ENCODE measurements around the gene ITPR3. TPM values are rescaled to one million over a fixed set of nuclear protein-coding genes. Genes with fewer than 3 reads are reported as not detected.

ITPR3 gene
- total RNA-seq, 4 donors from 2014 or later, result 105 to 262 (median 124) TPM

- TF ChIP-seq POLR2AphosphoS5 (IDR thresholded peaks at IDR 0.05), result no peak
- TF ChIP-seq POLR2A (IDR thresholded peaks at IDR 0.05), result no peak
- no peak for TF ChIP-seq CTCF (IDR thresholded peaks at IDR 0.05)
- TF ChIP-seq EP300 (IDR thresholded peaks at IDR 0.05; ENCODE audit: low read depth), result no peak
- 76 to 91% methylated on average over 9 to 11 of the region's 11 CpGs for WGBS, 2 donors (ENCODE audit: low coverage in 1 of 2)
- in situ Hi-C loops (cut with MboI; ENCODE audit: low pct_ligation_motif_present in 1 of 4, low pct_unique_long_range_greater_than_20kb in 1 of 4, low sequenced_read_pairs in 3 of 4), result no loop called here
- no peaks in the 10 kb centered on the region for H3K27me3 ChIP-seq
- H3K27ac ChIP-seq, result no peak overlapping the region
- peaks cover 15 to 38% (median 34%) of the 10 kb centered on the region in 4 donors for H3K4me1 ChIP-seq
- intact Hi-C loops (cut with DNase I; ENCODE audit: low total_unique reads), result no loop called here
- no peaks in the 10 kb centered on the region for H3K36me3 ChIP-seq
- no peak overlapping the region for H3K4me3 ChIP-seq
- H3K9me3 ChIP-seq, result no peaks in the 10 kb centered on the region
- no peak for DNase-seq
Observed at GRCh38 chr6:33636655-33637054, 15.5 kb downstream of the ITPR3 start.

- Histone ChIP-seq H3K36me3 (no peaks in the 10 kb centered on the region), H3K4me3 (no peak overlapping the region), H3K9me3 (no peaks in the 10 kb centered on the region), H3K27ac (no peak overlapping the region), H3K4me1 (peaks cover 8 to 20% (median 18%) of the 10 kb centered on the region in 4 donors), H3K27me3 (no peaks in the 10 kb centered on the region)
- in situ Hi-C loops (cut with MboI; ENCODE audit: low pct_ligation_motif_present in 1 of 4, low pct_unique_long_range_greater_than_20kb in 1 of 4, low sequenced_read_pairs in 3 of 4), result no loop called here
- TF ChIP-seq POLR2A (IDR thresholded peaks at IDR 0.05), result no peak
- TF ChIP-seq EP300 (IDR thresholded peaks at IDR 0.05; ENCODE audit: low read depth), result no peak
- no peak for TF ChIP-seq POLR2AphosphoS5 (IDR thresholded peaks at IDR 0.05)
- TF ChIP-seq CTCF (IDR thresholded peaks at IDR 0.05), result no peak
- WGBS, 2 donors (ENCODE audit: low coverage in 1 of 2), result 32 to 44% methylated on average over 3 of the region's 3 CpGs
- no peak for DNase-seq
- intact Hi-C loops (cut with DNase I; ENCODE audit: low total_unique reads), result no loop called here
Observed at GRCh38 chr6:33638556-33638955, 17.4 kb downstream of the ITPR3 start.

GRCh38 chr6:33639559-33639958 lies 18.4 kb downstream of the ITPR3 start:
- Histone ChIP-seq H3K27me3 (no peaks in the 10 kb centered on the region), H3K4me3 (no peak overlapping the region), H3K27ac (no peak overlapping the region), H3K36me3 (no peaks in the 10 kb centered on the region), H3K9me3 (no peaks in the 10 kb centered on the region), H3K4me1 (peaks cover 0 to 12% (median 10%) of the 10 kb centered on the region in 4 donors)
- TF ChIP-seq POLR2A (IDR thresholded peaks at IDR 0.05), result no peak
- no peak for TF ChIP-seq EP300 (IDR thresholded peaks at IDR 0.05; ENCODE audit: low read depth)
- no peak for TF ChIP-seq CTCF (IDR thresholded peaks at IDR 0.05)
- TF ChIP-seq POLR2AphosphoS5 (IDR thresholded peaks at IDR 0.05), result no peak
- in situ Hi-C loops (cut with MboI; ENCODE audit: low pct_ligation_motif_present in 1 of 4, low pct_unique_long_range_greater_than_20kb in 1 of 4, low sequenced_read_pairs in 3 of 4) (no loop called here), intact Hi-C loops (cut with DNase I; ENCODE audit: low total_unique reads) (no loop called here)
- DNase-seq, result no peak
- 94 to 100% methylated on average over 1 of the region's 1 CpG for WGBS, 2 donors (ENCODE audit: low coverage in 1 of 2)

GRCh38 chr6:33640361-33640760 lies 19.2 kb downstream of the ITPR3 start:
- no peak for TF ChIP-seq POLR2AphosphoS5 (IDR thresholded peaks at IDR 0.05)
- TF ChIP-seq POLR2A (IDR thresholded peaks at IDR 0.05), result no peak
- no peak for TF ChIP-seq CTCF (IDR thresholded peaks at IDR 0.05)
- TF ChIP-seq EP300 (IDR thresholded peaks at IDR 0.05; ENCODE audit: low read depth), result no peak
- Histone ChIP-seq H3K4me1 (peaks cover 0 to 11% (median 7%) of the 10 kb centered on the region in 4 donors), H3K4me3 (no peak overlapping the region), H3K9me3 (no peaks in the 10 kb centered on the region), H3K27ac (no peak overlapping the region), H3K27me3 (no peaks in the 10 kb centered on the region), H3K36me3 (no peaks in the 10 kb centered on the region)
- no peak for DNase-seq
- in situ Hi-C loops (cut with MboI; ENCODE audit: low pct_ligation_motif_present in 1 of 4, low pct_unique_long_range_greater_than_20kb in 1 of 4, low sequenced_read_pairs in 3 of 4) (no loop called here), intact Hi-C loops (cut with DNase I; ENCODE audit: low total_unique reads) (no loop called here)
- WGBS, 2 donors (ENCODE audit: low coverage in 1 of 2), result 93% methylated on average over 11 of the region's 13 CpGs; no CpG with 5 or more reads in 1 of the 2 donors

All from transverse colon (tissue), 4 donors.